Kidney (tissue), 14 donors: ENCODE data around the gene CYP4B1. TPM values are rescaled to one million over a fixed set of nuclear protein-coding genes. Genes with fewer than 3 reads are reported as not detected.
A peak's percentile ranks its signal among the peaks of the same experiment; 100 is the strongest.

Source experiments
- DNase-seq, 5 donors: peaks; one replicate each; pipeline ENCODE4 v3.0.0-alpha.2; 2013 to 2020
- FAIRE-seq: peaks from 2 replicates; lab custom pipeline; 2012; peaks lifted over from hg19 to GRCh38; lab: Jason Lieb, UNC
- H3K27ac ChIP-seq, 2 donors: one replicate each; pipeline ENCODE4 v1.7.0; 2013; ENCODE audit warnings: low read depth in 2 of 2, low read length in 2 of 2, inconsistent platforms in 1 of 2
- H3K27me3 ChIP-seq: one replicate; pipeline ENCODE4 v1.7.1; 2013; ENCODE audit warnings: low read length, inconsistent platforms; ENCODE audit not compliant: control insufficient read depth, insufficient read depth
- H3K36me3 ChIP-seq, 3 donors: one replicate each; pipeline versions ENCODE4 v1.7.0 to v1.7.1; 2013; ENCODE audit warnings: low read length in 3 of 3, control low read depth in 1 of 3, inconsistent platforms in 1 of 3; ENCODE audit not compliant: insufficient read depth in 3 of 3, control insufficient read depth in 2 of 3
- H3K4me1 ChIP-seq, 3 donors: one replicate each; pipeline versions ENCODE4 v1.7.0 to v1.7.1; 2013; ENCODE audit warnings: low read length in 3 of 3, inconsistent platforms in 1 of 3, low read depth in 1 of 3; ENCODE audit not compliant: control insufficient read depth in 2 of 3, insufficient read depth in 2 of 3
- H3K4me3 ChIP-seq, 3 donors: one replicate each; pipeline versions ENCODE4 v1.7.0 to v1.8.1; 2013; ENCODE audit warnings: low read length in 3 of 3, control low read depth in 1 of 3, inconsistent platforms in 1 of 3
- H3K9ac ChIP-seq, 3 donors: one replicate each; pipeline versions ENCODE4 v1.7.0 to v1.7.1; 2013; ENCODE audit warnings: low read length in 3 of 3, control low read depth in 1 of 3, inconsistent platforms in 1 of 3
- H3K9me3 ChIP-seq, 3 donors: one replicate each; pipeline versions ENCODE4 v1.7.0 to v1.7.1; 2013; ENCODE audit warnings: low read length in 3 of 3, control low read depth in 1 of 3, inconsistent platforms in 1 of 3; ENCODE audit not compliant: control insufficient read depth in 2 of 3, insufficient read depth in 1 of 3
- CTCF ChIP-seq: IDR thresholded peaks from 3 replicates; pipeline ENCODE4 v1.5.1; 2012; ENCODE audit warnings: mild to moderate bottlenecking, moderate library complexity, borderline replicate concordance; ENCODE audit not compliant: insufficient read depth; ENCODE audit errors: extremely low read depth
- intact Hi-C: fragments of 100-400 bp; cut with DNase I; formaldehyde crosslinking; loops from one replicate; pipeline ENCODE4 v1.11.1; 2022
- polyA plus RNA-seq: library from polyadenylated mRNA; stranded (reverse); fragments of 350-450 nt; fragmentation: Illumina TruSeq; extraction: RNeasy Lipid Tissue Mini Kit (QIAGEN cat#74804); gene quantifications from one replicate; pipeline ENCODE4 v1.2.3, GENCODE V29; 2014; ENCODE audit warnings: low read depth, low replicate concordance; ENCODE audit not compliant: insufficient read depth
- total RNA-seq: library from RNA; stranded (reverse); fragmentation: NEBNext Ultra II Directional; extraction: Animal tissue kit (Norgen Biotek cat#: 25700); gene quantifications from one replicate; pipeline ENCODE4 v1.2.1, GENCODE V29; 2021
- donor health status: control.
- donor health status: control.
- donor health status: control.
- donor health status: control.
- donor health status: control.
- donor health status: DM: yes; HTN: yes; CAD: no.
- donor health status: Normal renal cell carcinoma (clear cell type).

Gene CYP4B1
- total and polyA plus RNA-seq, 2 donors from 2014 or later: 3.3 to 4.8 TPM

- Histone ChIP-seq H3K9ac (no peak overlapping the region), H3K36me3 (no peaks in the 10 kb centered on the region), H3K9me3 (no peaks in the 10 kb centered on the region), H3K4me1 (peaks cover 0 to 6% (median 5%) of the 10 kb centered on the region in 3 donors), H3K27ac (no peak overlapping the region), H3K27me3 (no peaks in the 10 kb centered on the region), H3K4me3 (no peak overlapping the region)
- intact Hi-C loops: no loop called here
- no peak for FAIRE-seq
- no peak for TF ChIP-seq CTCF
- DNase-seq: no peak
Measured at GRCh38 chr1:46800742-46801141, 1.9 kb downstream of the CYP4B1 start.

GRCh38 chr1:46801323-46802055 is 2.6 kb downstream of the CYP4B1 start:
- no peaks in the 10 kb centered on the region for H3K27me3 ChIP-seq
- no peak overlapping the region for H3K27ac ChIP-seq
- H3K9ac ChIP-seq: no peak overlapping the region
- no peaks in the 10 kb centered on the region for H3K9me3 ChIP-seq
- H3K4me3 ChIP-seq: no peak overlapping the region
- FAIRE-seq (no peak), DNase-seq (no peak)
- H3K36me3 ChIP-seq: no peaks in the 10 kb centered on the region
- intact Hi-C loops: no loop called here
- no peak for TF ChIP-seq CTCF
- peaks cover 0 to 14% (median 13%) of the 10 kb centered on the region in 3 donors for H3K4me1 ChIP-seq

DNA sequence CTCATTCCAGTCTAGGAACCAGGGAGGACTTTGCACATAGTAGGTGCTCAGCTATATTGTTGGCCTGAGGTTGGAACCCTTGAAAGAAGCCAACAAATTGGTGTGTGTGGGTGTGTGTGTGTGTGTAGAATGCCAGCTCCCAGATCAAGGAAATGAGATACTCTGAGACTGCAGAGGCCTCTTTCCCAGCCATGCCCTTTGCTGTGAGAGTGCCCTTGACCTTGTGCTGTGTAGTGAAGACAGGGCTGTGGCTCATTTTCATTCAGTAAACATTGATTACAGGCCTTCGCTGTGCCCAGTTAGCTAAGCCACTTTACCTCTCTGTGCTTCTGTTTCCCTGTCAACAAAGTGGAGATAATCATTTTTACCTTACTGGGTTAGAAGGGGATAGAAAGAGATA is 3.2 kb downstream of the CYP4B1 start:
- TF ChIP-seq CTCF: no peak
- intact Hi-C loops: no loop called here
- no peak overlapping the region for H3K4me3 ChIP-seq
- peaks cover 0 to 20% (median 19%) of the 10 kb centered on the region in 3 donors for H3K4me1 ChIP-seq
- no peaks in the 10 kb centered on the region for H3K36me3 ChIP-seq
- DNase-seq (peak in 1 of 5 donors; percentile 9), FAIRE-seq (no peak)
- H3K9me3 ChIP-seq: no peaks in the 10 kb centered on the region
- no peak overlapping the region for H3K9ac ChIP-seq
- no peak overlapping the region for H3K27ac ChIP-seq
- H3K27me3 ChIP-seq: no peaks in the 10 kb centered on the region
